Thymus (tissue), 11 donors: ENCODE data around the gene JHY. TPM values are rescaled to one million over a fixed set of nuclear protein-coding genes. Genes with fewer than 3 reads are reported as not detected.

Experiments used
- DNase-seq, 9 donors: peaks; one replicate each; pipeline ENCODE4 v3.0.0-alpha.2; 2013; ENCODE audit warnings: low spot score in 9 of 9, low read depth in 6 of 9, missing footprints in 1 of 9
- H3K27ac ChIP-seq, 2 donors: one replicate each; pipeline ENCODE4 v1.5.1; 2013; ENCODE audit warnings: control low read depth in 1 of 2, low read depth in 1 of 2, low read length in 1 of 2, mild to moderate bottlenecking in 1 of 2, moderate library complexity in 1 of 2
- H3K27me3 ChIP-seq, 2 donors: one replicate each; pipeline ENCODE4 v1.5.1; 2013; ENCODE audit warnings: low read length in 1 of 2; ENCODE audit not compliant: control insufficient read depth in 2 of 2, insufficient read depth in 1 of 2
- H3K36me3 ChIP-seq, 2 donors: one replicate each; pipeline ENCODE4 v1.5.1; 2013; ENCODE audit warnings: low read length in 1 of 2, mild to moderate bottlenecking in 1 of 2, moderate library complexity in 1 of 2; ENCODE audit not compliant: control insufficient read depth in 2 of 2, insufficient read depth in 2 of 2
- H3K4me1 ChIP-seq, 2 donors: one replicate each; pipeline ENCODE4 v1.5.1; 2013; ENCODE audit warnings: low read length in 2 of 2; ENCODE audit not compliant: control insufficient read depth in 2 of 2, insufficient read depth in 2 of 2
- H3K4me3 ChIP-seq, 2 donors: one replicate each; pipeline ENCODE4 v1.5.1; 2013; ENCODE audit warnings: low read length in 2 of 2, control low read depth in 1 of 2, mild to moderate bottlenecking in 1 of 2
- H3K9me3 ChIP-seq, 2 donors: one replicate each; pipeline ENCODE4 v1.5.1; 2013; ENCODE audit warnings: low read length in 1 of 2, mild to moderate bottlenecking in 1 of 2; ENCODE audit not compliant: control insufficient read depth in 2 of 2, insufficient read depth in 1 of 2
- WGBS: extraction: QIAGEN DNeasy Blood & Tissue Kit; methylation state at CpG from one replicate; pipeline ENCODE4 v1.1.7; 2013; 5-methylcytosine and 5-hydroxymethylcytosine counted together
- polyA plus RNA-seq: library from polyadenylated mRNA; stranded (reverse); fragments of 200-250 nt; gene quantifications from one replicate; pipeline ENCODE4 v1.2.3, GENCODE V29; 2013
- total RNA-seq: library from RNA; stranded (reverse); fragments of 120-200 nt; gene quantifications from one replicate; pipeline ENCODE4 v1.2.4, GENCODE V29; 2013
- donor health status: healthy.

JHY gene
- total and polyA plus RNA-seq, 2 donors: 1.5 to 4.0 TPM

DNA sequence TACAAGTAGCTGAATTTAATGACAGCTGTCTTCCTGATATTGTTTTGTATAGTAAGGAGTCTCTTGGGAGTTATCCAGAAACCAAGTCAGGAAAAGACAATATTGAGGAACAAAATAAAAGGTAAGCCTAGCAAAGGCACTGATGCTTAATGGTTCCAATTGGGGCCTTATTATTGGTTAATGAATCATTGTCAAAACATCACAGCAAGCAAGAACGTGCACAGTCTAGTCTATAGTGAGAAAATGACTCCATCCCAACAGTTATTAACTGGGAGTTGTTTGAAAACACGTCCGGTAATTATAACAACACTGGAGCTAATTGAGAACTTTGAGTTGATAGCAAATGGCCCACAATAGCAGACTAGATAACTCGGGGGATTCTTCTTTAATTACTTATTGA, 81.4 kb downstream of the JHY start:
- peaks cover 2 to 12% of the 10 kb centered on the region in 2 donors for H3K27me3 ChIP-seq
- H3K4me1 ChIP-seq: no peaks in the 10 kb centered on the region
- H3K9me3 ChIP-seq: no peaks in the 10 kb centered on the region
- no peak overlapping the region for H3K27ac ChIP-seq
- no peaks in the 10 kb centered on the region for H3K36me3 ChIP-seq
- no peak for DNase-seq
- 89% methylated on average over 4 of the region's 4 CpGs for WGBS
- H3K4me3 ChIP-seq: no peak overlapping the region

DNA sequence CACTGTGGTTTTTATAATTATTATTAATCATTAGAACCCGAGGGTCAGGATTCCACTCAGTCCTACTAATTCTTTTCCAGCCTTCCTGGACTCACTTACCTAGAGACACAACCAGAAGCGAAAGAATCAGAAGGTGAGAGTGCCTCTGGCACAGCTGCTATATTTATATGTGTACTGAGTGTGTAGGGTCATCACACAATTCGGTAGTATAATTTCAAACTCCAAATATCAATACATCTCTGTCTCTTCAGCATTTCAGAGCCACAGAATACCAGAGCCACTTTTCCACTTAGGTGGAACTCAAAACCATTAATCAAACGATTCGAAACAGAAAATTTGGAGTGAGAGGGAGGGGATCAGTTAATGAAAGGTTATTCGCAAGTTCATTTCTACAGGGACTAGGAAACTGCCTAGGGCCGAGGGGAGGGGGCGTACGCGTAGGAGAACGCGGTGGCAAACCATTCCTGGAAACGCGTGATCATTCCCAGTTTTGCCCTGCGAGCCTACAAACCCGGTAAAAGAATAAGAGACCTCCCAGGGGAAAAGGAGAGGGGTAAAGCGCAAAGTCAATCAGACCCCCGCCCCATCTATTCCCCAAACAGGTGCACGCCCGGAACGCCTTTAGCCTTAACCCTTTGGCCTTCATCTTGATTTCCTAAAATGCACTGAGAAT, 93.6 kb downstream of the JHY start:
- H3K4me3 ChIP-seq: no peak overlapping the region
- no peak for DNase-seq
- H3K36me3 ChIP-seq: no peaks in the 10 kb centered on the region
- 15% methylated on average over 21 of the region's 21 CpGs for WGBS
- H3K4me1 ChIP-seq: no peaks in the 10 kb centered on the region
- H3K9me3 ChIP-seq: peaks cover 1 to 9% of the 10 kb centered on the region in 2 donors
- peaks cover 64 to 81% of the 10 kb centered on the region in 2 donors for H3K27me3 ChIP-seq
- H3K27ac ChIP-seq: no peak overlapping the region

DNA sequence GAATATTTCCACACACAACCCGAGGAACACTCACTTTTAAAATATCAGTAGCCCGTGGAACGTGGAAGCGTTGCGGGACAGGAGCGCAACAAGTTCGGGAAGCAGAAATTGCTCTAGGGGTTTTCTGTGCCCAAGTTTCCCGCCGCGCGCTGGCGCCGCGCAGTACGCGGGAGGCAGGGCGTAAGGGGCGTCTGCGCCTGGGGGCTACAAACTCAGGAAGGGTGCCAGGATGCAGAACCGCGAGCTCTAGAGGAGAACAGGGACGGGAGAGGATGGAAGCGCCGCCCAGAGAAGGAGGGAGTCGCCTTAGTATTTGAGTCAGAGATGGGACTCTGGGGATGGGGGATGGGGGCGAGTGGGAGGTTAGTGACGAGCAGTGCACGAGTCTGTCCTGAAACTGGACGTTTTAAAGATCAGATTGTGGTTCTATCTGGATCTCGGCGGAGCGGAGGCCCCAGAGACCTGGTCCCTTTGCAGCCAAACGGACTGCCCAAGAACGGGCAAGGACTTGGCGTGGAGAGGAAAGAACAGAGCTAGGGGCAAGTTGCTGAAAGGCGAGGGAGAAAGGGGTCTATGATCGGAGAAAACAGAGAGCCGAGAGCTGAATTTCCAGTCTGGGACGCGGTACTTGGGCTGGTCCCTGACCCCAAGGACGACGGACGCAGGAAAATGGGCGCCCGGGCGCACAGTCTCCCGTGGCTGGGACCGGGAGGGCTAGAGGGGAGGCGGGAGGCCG, 94.3 kb downstream of the JHY start:
- no peak overlapping the region for H3K27ac ChIP-seq
- no peak overlapping the region for H3K4me3 ChIP-seq
- H3K4me1 ChIP-seq: no peaks in the 10 kb centered on the region
- H3K36me3 ChIP-seq: no peaks in the 10 kb centered on the region
- DNase-seq: no peak
- peaks cover 71 to 88% of the 10 kb centered on the region in 2 donors for H3K27me3 ChIP-seq
- 4% methylated on average over 50 of the region's 50 CpGs for WGBS
- H3K9me3 ChIP-seq: peaks cover 1 to 9% of the 10 kb centered on the region in 2 donors

DNA sequence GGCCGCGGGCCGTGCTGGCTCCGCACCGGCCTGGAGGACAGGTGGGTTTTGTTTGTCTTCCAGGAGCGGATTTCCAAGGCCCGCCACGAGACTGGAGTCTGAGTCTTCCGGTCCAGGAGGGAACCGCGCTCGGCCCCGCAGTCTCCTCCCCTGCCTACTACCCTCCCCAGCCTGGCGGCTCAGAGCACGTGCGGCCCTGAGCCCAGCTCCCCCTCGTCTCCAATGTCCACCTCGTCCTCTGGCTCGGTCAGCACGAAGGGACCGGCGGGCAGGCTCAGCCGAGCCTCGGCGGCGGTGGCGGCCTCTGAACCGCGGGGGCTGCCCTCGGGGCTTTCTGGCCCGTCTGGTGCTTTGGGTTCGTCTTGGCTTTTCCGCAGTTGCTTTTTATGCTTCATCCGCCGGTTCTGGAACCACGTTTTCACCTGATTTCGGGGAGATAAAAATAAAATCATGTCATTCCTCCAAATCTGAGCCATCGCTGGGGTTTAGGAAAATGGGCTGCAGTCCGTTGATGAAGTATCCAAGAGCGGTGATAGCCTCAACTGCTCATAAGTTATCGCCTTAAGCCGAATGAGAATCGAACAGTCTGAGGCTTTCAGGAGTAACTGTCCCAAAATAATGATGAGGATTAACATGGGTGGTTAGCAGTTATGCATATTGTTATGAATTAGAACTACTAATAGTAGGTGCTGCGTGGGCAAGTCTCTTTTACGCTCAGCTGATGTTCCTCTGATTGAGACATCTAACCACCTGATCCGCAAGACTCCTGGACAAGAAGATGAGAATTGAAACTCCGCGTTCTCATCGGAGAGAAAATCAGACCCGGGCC, 95.1 kb downstream of the JHY start:
- no peak for DNase-seq
- WGBS: 6% methylated on average over 50 of the region's 50 CpGs
- no peaks in the 10 kb centered on the region for H3K4me1 ChIP-seq
- peaks cover 1 to 9% of the 10 kb centered on the region in 2 donors for H3K9me3 ChIP-seq
- H3K36me3 ChIP-seq: no peaks in the 10 kb centered on the region
- H3K4me3 ChIP-seq: no peak overlapping the region
- H3K27ac ChIP-seq: no peak overlapping the region
- H3K27me3 ChIP-seq: peaks cover 79 to 96% of the 10 kb centered on the region in 2 donors

DNA sequence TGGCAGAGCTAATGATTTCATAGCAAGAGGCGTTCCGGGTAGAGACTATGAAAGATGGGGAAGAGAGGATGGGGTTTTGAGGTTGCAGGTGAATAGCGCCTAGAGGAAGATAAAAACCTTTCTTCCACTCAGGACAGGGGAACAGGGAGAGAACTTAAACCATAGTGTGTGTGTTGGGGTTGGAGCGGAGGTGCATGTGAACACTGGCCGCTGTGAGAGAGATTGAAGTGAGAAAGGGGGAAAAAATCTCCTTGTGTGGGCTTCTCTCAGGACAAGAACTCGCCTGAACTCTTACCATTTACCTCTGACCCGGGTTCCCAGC, 95.7 kb downstream of the JHY start:
- no peak overlapping the region for H3K27ac ChIP-seq
- H3K4me3 ChIP-seq: no peak overlapping the region
- no peak for DNase-seq
- 19% methylated on average over 7 of the region's 7 CpGs for WGBS
- no peaks in the 10 kb centered on the region for H3K4me1 ChIP-seq
- H3K36me3 ChIP-seq: no peaks in the 10 kb centered on the region
- peaks cover 1 to 9% of the 10 kb centered on the region in 2 donors for H3K9me3 ChIP-seq
- peaks cover 84 to 99% of the 10 kb centered on the region in 2 donors for H3K27me3 ChIP-seq

DNA sequence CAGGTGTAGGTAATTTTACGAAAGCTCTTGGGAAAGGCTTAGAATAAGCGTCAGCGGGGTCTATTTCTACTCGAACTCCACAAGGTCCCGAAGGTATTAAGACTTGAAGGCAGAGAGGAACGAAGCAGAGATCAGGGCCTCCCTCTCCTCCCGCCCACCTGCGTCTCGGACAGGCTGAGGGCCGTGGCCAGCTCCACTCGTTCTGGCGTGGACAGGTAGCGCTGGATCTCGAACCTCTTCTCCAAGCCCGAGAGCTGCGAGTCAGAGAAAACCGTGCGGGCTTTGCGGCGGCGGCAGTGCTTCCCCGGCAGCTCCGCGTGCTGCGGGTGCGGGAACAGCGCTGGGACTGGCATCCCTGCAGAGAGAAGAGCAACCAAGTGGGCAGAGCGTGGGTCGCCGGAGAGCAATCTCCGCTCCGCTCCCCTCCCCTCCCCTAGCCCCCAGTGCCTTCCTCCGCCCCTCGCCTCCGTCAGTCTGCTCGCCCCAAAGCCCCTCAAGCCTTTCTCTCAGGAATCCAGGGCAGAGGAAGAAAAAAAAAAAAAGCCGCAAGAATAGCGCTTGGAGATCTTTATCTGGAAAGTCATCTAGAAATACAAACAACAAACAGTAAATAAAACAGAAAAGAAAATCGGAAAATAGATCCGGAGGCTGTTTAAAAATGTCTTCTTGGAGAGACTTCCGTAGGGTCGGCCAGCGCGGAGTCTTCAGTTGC, 96.7 kb downstream of the JHY start:
- H3K27me3 ChIP-seq: peaks cover 90 to 100% of the 10 kb centered on the region in 2 donors
- WGBS: 12% methylated on average over 44 of the region's 44 CpGs
- no peak for DNase-seq

DNA sequence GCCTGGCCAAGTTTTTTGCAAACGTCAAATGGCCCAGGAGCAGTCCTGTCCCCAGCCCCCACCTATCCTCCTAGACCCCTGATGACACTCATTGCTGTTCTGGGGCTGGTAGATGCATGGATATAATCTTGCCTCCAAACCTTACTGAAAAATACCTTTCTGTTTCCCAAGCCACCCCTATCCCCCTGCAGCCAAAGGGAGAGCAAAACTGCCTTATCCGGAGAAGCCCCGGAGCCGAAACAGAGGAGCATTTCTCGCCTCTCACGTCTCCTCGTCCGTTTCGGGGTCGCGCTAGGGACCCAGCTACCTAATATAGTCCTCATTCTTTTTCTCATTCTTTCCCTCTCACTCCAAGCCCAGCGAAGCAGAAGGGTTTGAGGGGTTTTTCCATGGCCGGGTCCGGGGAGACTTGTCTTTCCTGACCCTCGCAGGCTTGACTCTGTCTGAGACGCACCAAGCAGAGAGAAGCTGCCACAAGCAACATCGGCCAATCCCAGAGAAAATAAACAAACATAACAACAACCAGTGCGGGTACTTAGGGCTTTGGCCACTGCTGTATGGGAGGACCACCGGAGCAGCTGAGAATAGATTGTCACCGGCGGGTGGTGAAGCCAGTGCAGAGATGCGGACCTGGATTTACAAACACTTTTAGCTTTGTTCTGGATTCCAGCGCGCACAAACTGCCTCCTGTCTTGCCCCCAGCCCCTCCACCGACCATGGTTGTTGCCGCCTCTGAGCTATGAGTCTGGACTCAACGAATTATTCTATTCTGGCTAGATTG, 97.4 kb downstream of the JHY start:
- DNase-seq: no peak
- H3K36me3 ChIP-seq: no peaks in the 10 kb centered on the region
- H3K27me3 ChIP-seq: peaks cover 93 to 100% of the 10 kb centered on the region in 2 donors
- H3K4me3 ChIP-seq: no peak overlapping the region
- peaks cover 1 to 9% of the 10 kb centered on the region in 2 donors for H3K9me3 ChIP-seq
- H3K27ac ChIP-seq: no peak overlapping the region
- WGBS: 8% methylated on average over 27 of the region's 27 CpGs
- H3K4me1 ChIP-seq: peaks cover 0 to 5% of the 10 kb centered on the region in 2 donors

More for the DNA sequence above, 96.7 kb downstream of the JHY start:
- Histone ChIP-seq H3K9me3 (peaks cover 1 to 9% of the 10 kb centered on the region in 2 donors), H3K27ac (no peak overlapping the region), H3K4me1 (peaks cover 0 to 5% of the 10 kb centered on the region in 2 donors), H3K4me3 (no peak overlapping the region), H3K36me3 (no peaks in the 10 kb centered on the region)
